Epithelial cell of esophagus (primary cell): ENCODE measurements around the gene MPDZ.

Source experiments
- DNase-seq: peaks from one replicate; pipeline ENCODE4 v3.0.0; 2010; ENCODE audit warnings: low read depth
- H3K4me3 ChIP-seq: 2 replicates; pipeline ENCODE4 v1.5.1; 2011; ENCODE audit warnings: mild to moderate bottlenecking, low read length, control low read depth
- CTCF ChIP-seq: IDR thresholded peaks from 2 replicates; pipeline ENCODE4 v1.5.1; 2011; ENCODE audit warnings: low read depth, mild to moderate bottlenecking, low read length, control low read depth, inconsistent platforms; ENCODE audit not compliant: insufficient read depth; ENCODE audit errors: missing control alignments

The MPDZ gene

GRCh38 chr9:13131416-13131815 lies 148.1 kb downstream of the MPDZ start:
- peak; percentile 84 for DNase-seq
- TF ChIP-seq CTCF = no peak
- H3K4me3 ChIP-seq = no peak overlapping the region

- DNase-seq = peak; percentile 45
- H3K4me3 ChIP-seq = no peak overlapping the region
- no peak for TF ChIP-seq CTCF
These were observed 151.1 kb downstream of the MPDZ start for GRCh38 chr9:13128266-13128860.

GRCh38 chr9:13127131-13127530 lies 152.4 kb downstream of the MPDZ start:
- no peak for DNase-seq
- no peak for TF ChIP-seq CTCF
- no peak overlapping the region for H3K4me3 ChIP-seq

GRCh38 chr9:13125261-13125660 lies 154.2 kb downstream of the MPDZ start:
- H3K4me3 ChIP-seq = no peak overlapping the region
- DNase-seq = no peak
- no peak for TF ChIP-seq CTCF

GRCh38 chr9:13122756-13123369 lies 156.6 kb downstream of the MPDZ start:
- DNase-seq = no peak
- H3K4me3 ChIP-seq = no peak overlapping the region
- TF ChIP-seq CTCF = no peak

GRCh38 chr9:13118313-13118712 lies 161.2 kb downstream of the MPDZ start:
- no peak overlapping the region for H3K4me3 ChIP-seq
- DNase-seq = no peak
- TF ChIP-seq CTCF = no peak

GRCh38 chr9:13116292-13116691 lies 163.2 kb downstream of the MPDZ start:
- no peak overlapping the region for H3K4me3 ChIP-seq
- TF ChIP-seq CTCF = no peak
- no peak for DNase-seq
